Amygdala (tissue), 56 donors: ENCODE measurements around the gene ACTL6B.
"Not testable (repeated sequence)": the region's sequence is repeated elsewhere in the genome, so short reads cannot be mapped to it uniquely, and the experiment has no call there.

ENCODE experiments used
- DNase-seq, 56 donors: peaks; one replicate each; lab custom pipeline; 2025; lab: John Stamatoyannopoulos, UW

ACTL6B gene

GRCh38 chr7:100655908-100656674 is at the start of gene ACTL6B:
ACTL6B (minus strand) TSS chr7:100656448; CDS start chr7:100656354, 94 bp downstream.
- peak in 50 of 56 donors; percentile 13 to 80 (median 50) for DNase-seq

GRCh38 chr7:100705320-100705752 is 49.1 kb upstream of the ACTL6B start:
- peak in 50 of 56 donors; percentile 10 to 84 (median 62) for DNase-seq

- DNase-seq, result not testable (repeated sequence)
Measured at GRCh38 chr7:100701089-100701488, 44.8 kb upstream of the ACTL6B start.

GRCh38 chr7:100699018-100699417 is 42.8 kb upstream of the ACTL6B start:
- DNase-seq, result no peak

GRCh38 chr7:100696123-100696521 is 39.9 kb upstream of the ACTL6B start:
- DNase-seq, result no peak

GRCh38 chr7:100694098-100694745 is 38.0 kb upstream of the ACTL6B start, which contains the start of gene GIGYF1:
GIGYF1 (minus strand) TSS chr7:100694250; CDS start chr7:100688238, 6,012 bp downstream.
- DNase-seq, result peak in 48 of 56 donors; percentile 10 to 84 (median 60)

GRCh38 chr7:100693312-100694097 is 37.3 kb upstream of the ACTL6B start:
- DNase-seq, result no peak

GRCh38 chr7:100692578-100692961 is 36.3 kb upstream of the ACTL6B start:
- DNase-seq, result no peak

- DNase-seq, result peak in 48 of 56 donors; percentile 9 to 78 (median 56)
Measured at GRCh38 chr7:100691676-100692577, 35.7 kb upstream of the ACTL6B start.

GRCh38 chr7:100689230-100690135 is 33.2 kb upstream of the ACTL6B start:
- DNase-seq, result no peak

- DNase-seq, result no peak
Measured at GRCh38 chr7:100688326-100688860, 32.1 kb upstream of the ACTL6B start.

- no peak for DNase-seq
Measured at GRCh38 chr7:100687751-100688300, 31.6 kb upstream of the ACTL6B start.

GRCh38 chr7:100687261-100687660 is 31.0 kb upstream of the ACTL6B start:
- DNase-seq, result no peak

- DNase-seq, result no peak
Measured at GRCh38 chr7:100686822-100687211, 30.6 kb upstream of the ACTL6B start.

- no peak for DNase-seq
Measured at GRCh38 chr7:100686201-100686821, 30.1 kb upstream of the ACTL6B start.

- no peak for DNase-seq
Measured at GRCh38 chr7:100685631-100686145, 29.4 kb upstream of the ACTL6B start.

GRCh38 chr7:100685049-100685605 is 28.9 kb upstream of the ACTL6B start:
- DNase-seq, result no peak
